Limb (tissue), 2 donors: ENCODE data around the gene EGFL6.
"Not testable (repeated sequence)": the region's sequence is repeated elsewhere in the genome, so short reads cannot be mapped to it uniquely, and the experiment has no call there.

ENCODE experiments used
- DNase-seq, 2 donors: peaks; one replicate each; pipeline ENCODE4 v3.0.0-alpha.2; 2016; ENCODE audit errors: extremely low spot score in 2 of 2

EGFL6 gene

DNA sequence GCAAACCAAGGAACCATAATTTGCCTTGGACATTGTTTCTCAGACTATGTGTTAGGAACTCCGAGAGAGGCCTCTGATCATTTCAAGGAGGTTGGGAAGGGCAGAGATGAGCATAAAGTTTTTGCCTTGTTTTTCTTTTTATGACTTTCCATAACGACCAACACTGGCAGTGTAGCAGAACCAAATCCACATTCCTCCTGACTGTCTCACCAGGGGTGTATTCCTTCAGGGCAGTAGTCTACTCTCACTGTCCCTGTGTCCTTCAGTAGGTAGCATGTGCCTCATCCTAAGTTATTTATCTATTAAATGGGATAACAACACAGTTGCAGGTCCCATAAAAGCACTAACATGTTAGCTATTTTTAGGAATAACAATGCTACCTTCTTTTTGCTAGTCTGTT is 20.8 kb downstream of the EGFL6 start:
- no peak for DNase-seq

DNA sequence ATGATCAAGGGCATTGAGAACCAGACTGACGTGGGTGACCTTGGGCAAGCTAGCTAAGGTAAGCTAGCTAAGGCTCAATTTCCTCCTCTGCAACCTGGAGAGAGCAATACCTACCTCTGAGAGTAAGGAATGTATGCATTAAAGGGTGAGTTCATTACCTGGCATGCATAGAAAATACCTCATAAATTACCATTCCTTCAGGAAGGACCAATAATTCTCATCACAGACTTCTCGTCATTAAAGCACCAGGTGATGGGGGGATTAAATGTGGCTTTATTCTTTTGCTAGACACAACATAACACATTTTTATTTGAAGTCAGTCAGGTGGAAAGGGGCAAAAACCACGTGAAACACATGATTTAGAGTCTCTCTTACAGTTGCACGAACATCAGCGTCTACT is 21.5 kb downstream of the EGFL6 start:
- no peak for DNase-seq

DNA sequence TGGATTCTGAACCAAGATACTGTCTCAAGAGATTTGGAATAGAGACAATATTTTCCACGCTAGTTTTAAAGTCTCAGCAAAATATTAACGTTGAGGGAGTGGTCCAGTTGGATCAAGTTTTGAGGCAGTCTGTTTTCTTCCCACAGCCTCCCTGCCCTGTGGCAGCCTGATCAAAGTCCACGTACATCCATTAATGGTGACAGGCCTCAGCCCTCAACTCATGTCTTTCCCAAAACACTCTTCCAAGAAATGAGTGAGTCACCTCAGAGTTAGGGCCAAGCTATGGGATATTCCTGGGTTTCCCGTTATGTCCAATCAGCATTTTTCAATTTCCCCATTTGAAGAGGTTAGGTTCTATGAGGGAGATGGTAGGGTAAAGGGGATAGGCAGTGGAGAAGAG is 28.5 kb downstream of the EGFL6 start:
- peak in 1 of 2 donors; percentile 29 for DNase-seq

GRCh38 chrX:13598877-13599276 is 29.5 kb downstream of the EGFL6 start:
- DNase-seq, result no peak

DNA sequence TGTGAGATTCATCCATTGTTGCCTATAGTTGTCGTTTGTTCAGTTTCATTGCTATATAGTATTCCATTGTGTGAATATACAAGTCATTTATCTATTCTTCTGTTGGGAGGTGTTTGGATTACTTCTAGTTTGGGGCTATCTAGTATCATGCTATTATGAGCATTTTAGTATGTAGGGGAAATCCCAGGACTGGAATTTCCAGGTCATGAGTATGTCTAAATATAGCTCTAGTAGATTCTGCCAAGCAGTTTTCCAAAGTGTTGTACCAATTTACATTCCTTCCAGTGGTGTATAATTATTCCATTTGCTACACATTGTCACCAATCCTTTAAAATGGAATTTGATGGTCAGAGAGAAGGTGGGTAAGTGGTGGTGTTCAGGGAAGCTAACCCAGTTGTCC is 30.1 kb downstream of the EGFL6 start:
- no peak for DNase-seq

- DNase-seq, result no peak
These were observed 36.2 kb downstream of the EGFL6 start for GRCh38 chrX:13605611-13606010.

GRCh38 chrX:13607331-13607995 is 38.1 kb downstream of the EGFL6 start:
- DNase-seq, result no peak

GRCh38 chrX:13607996-13608365 is 38.6 kb downstream of the EGFL6 start:
- no peak for DNase-seq

GRCh38 chrX:13614154-13614553 is 44.8 kb downstream of the EGFL6 start:
- DNase-seq, result no peak

DNA sequence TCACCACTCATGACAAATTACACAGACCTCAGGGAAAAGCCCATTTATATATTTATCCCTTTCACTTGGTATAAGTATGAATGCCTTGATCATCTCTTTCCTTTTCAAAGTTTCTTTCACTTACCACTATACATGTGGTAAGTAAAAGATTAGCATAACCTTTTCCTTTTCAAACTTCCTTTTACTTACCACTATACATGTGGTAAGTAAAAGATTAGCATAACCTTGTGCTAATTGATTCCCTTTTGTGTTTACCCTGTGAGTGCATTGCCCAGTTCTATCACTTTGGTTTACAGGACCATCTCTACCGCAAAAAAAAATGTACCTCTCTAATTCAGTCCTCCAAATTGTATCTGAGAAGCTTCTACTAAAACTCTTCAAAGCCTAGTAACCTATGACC is 50.8 kb downstream of the EGFL6 start:
- no peak for DNase-seq

DNA sequence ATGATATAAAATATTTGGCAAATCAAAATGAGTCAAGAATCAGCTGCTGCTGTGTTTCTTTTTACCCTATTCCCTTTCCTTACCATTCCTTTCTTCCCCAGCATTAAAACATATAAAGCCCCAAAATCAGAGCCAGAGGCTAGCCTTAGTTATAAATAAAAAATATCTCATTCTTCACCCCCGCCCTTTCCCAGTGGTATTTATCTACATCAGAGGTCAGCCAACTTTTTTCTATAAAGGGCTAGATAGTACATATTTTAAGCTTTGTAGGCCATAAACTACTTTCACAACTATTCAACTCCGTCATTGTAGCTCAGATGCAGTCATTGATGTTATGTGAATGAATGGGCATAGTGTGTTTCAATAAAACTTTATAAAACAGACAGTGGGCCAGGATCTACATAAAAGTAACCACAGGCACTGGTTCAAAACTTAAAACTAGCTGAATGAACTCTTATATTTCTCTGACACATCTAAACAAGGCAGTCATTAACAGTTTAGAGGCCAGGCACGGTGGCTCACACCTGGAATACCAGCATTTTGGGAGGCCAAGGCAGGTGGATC is 53.1 kb downstream of the EGFL6 start:
- DNase-seq, result no peak

DNA sequence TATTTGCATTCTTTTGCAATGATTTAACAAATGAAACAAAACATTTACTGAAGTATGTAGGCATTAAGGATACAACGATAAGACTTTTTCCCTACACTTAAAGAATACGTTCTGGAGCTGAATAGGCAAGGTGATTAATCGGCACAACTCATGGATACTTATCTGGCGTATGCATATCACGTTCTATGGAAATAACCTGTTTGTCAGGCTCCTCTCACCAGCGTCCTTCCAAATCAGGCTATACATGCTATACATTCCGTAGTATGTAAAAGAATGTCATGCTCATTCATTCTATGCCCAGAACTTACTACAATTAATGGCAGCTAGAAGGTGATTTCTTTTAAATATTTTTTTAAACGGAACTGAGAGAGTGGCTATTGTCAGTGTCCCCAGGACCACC is 57.9 kb downstream of the EGFL6 start:
- DNase-seq, result no peak

DNA sequence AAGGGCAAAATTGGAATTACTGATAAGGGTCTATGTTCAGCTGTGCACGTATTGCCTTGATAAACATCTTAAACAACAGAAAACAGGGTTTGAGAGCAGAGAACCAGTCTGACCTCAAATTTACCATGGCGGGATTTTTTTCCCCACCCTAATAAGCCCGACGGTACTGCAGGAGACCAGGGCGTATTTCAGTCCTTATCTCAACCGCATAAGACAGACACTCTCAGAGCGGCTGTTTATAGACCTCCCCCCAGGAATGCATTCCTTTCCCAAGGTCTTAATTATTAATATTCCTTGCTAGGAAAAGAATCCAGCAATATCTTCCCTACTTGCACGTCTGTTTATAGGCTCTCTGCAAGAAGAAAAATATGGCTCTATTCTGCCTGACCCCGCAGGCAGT is 67.8 kb downstream of the EGFL6 start:
- DNase-seq, result not testable (repeated sequence)

DNA sequence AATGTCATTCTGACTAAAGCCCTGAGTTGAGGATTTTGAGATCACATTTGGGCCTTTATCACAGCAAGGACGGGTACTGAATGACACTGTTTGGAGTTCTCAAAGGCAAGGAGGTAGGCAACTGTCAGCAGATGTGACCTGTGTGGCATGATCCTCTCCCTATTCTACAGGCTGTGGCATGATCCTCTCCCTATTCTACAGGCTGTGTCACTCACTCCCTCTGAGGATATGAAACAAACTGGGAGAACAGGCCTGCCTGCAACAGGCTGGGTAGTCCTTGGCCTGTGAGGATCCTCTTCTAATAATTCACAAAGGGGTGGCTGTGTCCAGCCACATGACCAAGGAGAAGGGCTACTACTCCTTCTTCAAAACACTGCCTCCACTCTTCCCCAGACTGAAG is 68.6 kb downstream of the EGFL6 start:
- no peak for DNase-seq

- DNase-seq, result no peak
These were observed 69.4 kb downstream of the EGFL6 start for GRCh38 chrX:13638826-13639225.

DNA sequence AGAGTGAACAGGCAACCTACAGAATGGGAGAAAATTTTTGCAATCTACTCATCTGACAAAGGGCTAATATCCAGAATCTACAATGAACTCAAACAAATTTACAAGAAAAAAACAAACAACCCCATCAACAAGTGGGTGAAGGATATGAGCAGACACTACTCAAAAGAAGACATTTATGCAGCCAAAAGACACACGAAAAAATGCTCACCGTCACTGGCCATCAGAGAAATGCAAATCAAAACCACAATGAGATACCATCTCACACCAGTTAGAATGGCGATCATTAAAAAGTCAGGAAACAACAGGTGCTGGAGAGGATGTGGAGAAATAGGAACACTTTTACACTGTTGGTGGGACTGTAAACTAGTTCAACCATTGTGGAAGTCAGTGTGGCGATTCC is 72.3 kb downstream of the EGFL6 start:
- DNase-seq, result not testable (repeated sequence)

- no peak for DNase-seq
These were observed 76.2 kb downstream of the EGFL6 start for GRCh38 chrX:13645464-13646153.

- DNase-seq, result peak; percentile 43 to 67
These were observed 76.8 kb downstream of the EGFL6 start for GRCh38 chrX:13646154-13646549.

GRCh38 chrX:13647709-13648212 is 78.4 kb downstream of the EGFL6 start:
- DNase-seq, result peak in 1 of 2 donors; percentile 16

DNA sequence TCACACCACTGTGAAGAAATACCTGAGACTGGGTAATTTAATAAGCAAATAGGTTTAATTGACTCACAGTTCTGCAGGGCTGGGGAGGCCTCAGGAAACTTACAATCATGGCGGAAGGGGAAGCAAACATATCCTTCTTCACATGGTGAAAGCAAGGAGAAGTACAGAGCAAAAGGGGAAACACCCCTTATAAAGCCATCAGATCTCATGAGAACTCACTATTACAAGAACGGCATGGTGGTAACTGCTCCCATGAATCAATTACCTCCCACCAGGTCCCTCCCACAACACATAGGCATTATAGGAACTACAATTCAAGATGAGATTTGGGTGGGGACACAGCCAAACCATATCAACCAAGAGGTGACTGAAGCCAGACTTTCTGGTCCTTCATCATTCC is 78.9 kb downstream of the EGFL6 start:
- not testable (repeated sequence) for DNase-seq

- DNase-seq, result peak in 1 of 2 donors; percentile 40
These were observed 80.4 kb downstream of the EGFL6 start for GRCh38 chrX:13649838-13650237.

GRCh38 chrX:13650318-13650717 is 80.9 kb downstream of the EGFL6 start:
- no peak for DNase-seq

DNA sequence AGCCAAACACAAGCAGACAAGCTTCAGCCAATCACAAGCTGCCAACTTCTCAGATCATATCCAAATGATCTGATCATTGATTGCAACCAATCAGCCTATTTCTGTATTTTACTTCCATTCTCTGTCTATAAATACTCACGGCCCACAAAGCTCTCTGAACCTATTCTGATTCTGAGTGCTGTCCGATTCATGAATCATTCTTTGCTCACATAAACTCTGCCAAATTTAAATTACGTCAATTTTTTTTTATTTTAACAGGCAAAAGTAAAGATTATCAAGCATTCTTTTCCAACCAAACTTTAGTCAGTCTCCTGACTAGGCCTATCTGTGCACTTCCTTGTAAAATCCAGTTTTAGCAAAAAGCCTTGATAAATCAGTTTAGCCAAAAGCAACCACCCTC is 81.7 kb downstream of the EGFL6 start:
- DNase-seq, result no peak
